Caco-2 (cell line): ENCODE measurements around the gene DACH2. TPM values are rescaled to one million over a fixed set of nuclear protein-coding genes. Genes with fewer than 3 reads are reported as not detected.

Experiments used
- BruUV-seq: library from RNA; stranded (reverse); fragments of 400-500 nt; replicated peaks from 2 replicates; lab custom pipeline; 2021; lab: Mats Ljungman, UMichigan
- CTCF ChIA-PET: fragments of 300-600 bp; sonication (Branson Sonifier 250); formaldehyde crosslinking; loops from one replicate; lab custom pipeline; 2022; ENCODE audit warnings: antibody characterized with exemption; lab: Charles Lee
- POLR2A ChIA-PET: fragments of 300-600 bp; sonication (Branson Sonifier 250); formaldehyde crosslinking; loops from one replicate; lab custom pipeline; 2022; ENCODE audit warnings: antibody characterized with exemption; lab: Charles Lee
- DNase-seq, 2 experiments: peaks; one replicate each; pipeline versions ENCODE4 v3.0.0 to v3.0.0-alpha.2; 2020 to 2022
- H3K27me3 ChIP-seq: replicated peaks from 2 replicates; pipeline ENCODE4 v1.6.0; 2011; ENCODE audit warnings: low read length; ENCODE audit not compliant: control insufficient read depth, insufficient read depth
- H3K36me3 ChIP-seq: 2 replicates; pipeline ENCODE4 v1.5.1; 2011; ENCODE audit warnings: low read length; ENCODE audit not compliant: control insufficient read depth, insufficient read depth
- H3K4me1 ChIP-seq: fragments of 250-450 bp; sonication (Bioruptor Pico); 2 replicates; pipeline ENCODE4 v1.5.1; 2020; ENCODE audit warnings: mild to moderate bottlenecking
- H3K4me3 ChIP-seq: 2 replicates; pipeline ENCODE4 v1.5.1; 2011; ENCODE audit warnings: low read depth, mild to moderate bottlenecking, control low read depth, low read length
- H3K9me3 ChIP-seq: fragments of 250-450 bp; sonication (Bioruptor Pico); 2 replicates; pipeline ENCODE4 v1.5.1; 2020; ENCODE audit warnings: mild to moderate bottlenecking, moderate library complexity
- H3K27ac Mint-ChIP-seq: one replicate; pipeline ENCODE4 v1.8.0; 2022; ENCODE audit warnings: mixed read lengths; ENCODE audit not compliant: unreplicated experiment
- H3K27me3 Mint-ChIP-seq: one replicate; pipeline ENCODE4 v1.8.0; 2022; ENCODE audit warnings: mixed read lengths; ENCODE audit not compliant: insufficient read depth, unreplicated experiment
- H3K36me3 Mint-ChIP-seq: one replicate; pipeline ENCODE4 v1.8.0; 2022; ENCODE audit warnings: mild to moderate bottlenecking, mixed read lengths; ENCODE audit not compliant: insufficient read depth, unreplicated experiment
- H3K4me1 Mint-ChIP-seq: one replicate; pipeline ENCODE4 v1.8.0; 2022; ENCODE audit warnings: low read depth, mixed read lengths; ENCODE audit not compliant: unreplicated experiment
- H3K4me3 Mint-ChIP-seq: one replicate; pipeline ENCODE4 v1.8.0; 2022; ENCODE audit warnings: mild to moderate bottlenecking, moderate library complexity, mixed read lengths; ENCODE audit not compliant: unreplicated experiment
- H3K9me3 Mint-ChIP-seq: one replicate; pipeline ENCODE4 v1.8.0; 2022; ENCODE audit warnings: mixed read lengths; ENCODE audit not compliant: unreplicated experiment
- intact Hi-C: fragments of 100-400 bp; cut with micrococcal nuclease; formaldehyde crosslinking; loops from one replicate; pipeline ENCODE4 v1.10.0; 2022; ENCODE audit not compliant: unreplicated experiment
- total RNA-seq: library from RNA; stranded (reverse); gene quantifications from 2 replicates; pipeline ENCODE4 v1.2.3, GENCODE V29; 2022
- TF ChIP-seq, protein P1 (sequence below), 2 experiments: fragments of 200-600 bp in 1 of 2; IDR thresholded peaks; 1 replicate in 1 of 2; 2 replicates in 1 of 2; pipeline versions ENCODE4 v1.5.1 to v1.8.0; 2011 to 2022; ENCODE audit warnings: antibody characterized with exemption in 1 of 2, control low read depth in 1 of 2, inconsistent platforms in 1 of 2, low read depth in 1 of 2, low read length in 1 of 2, mild to moderate bottlenecking in 1 of 2, moderate library complexity in 1 of 2; ENCODE audit not compliant: insufficient read depth in 1 of 2, severe bottlenecking in 1 of 2, unreplicated experiment in 1 of 2

DACH2 gene
- total RNA-seq, 1 experiment from 2014 or later = not detected

DNA sequence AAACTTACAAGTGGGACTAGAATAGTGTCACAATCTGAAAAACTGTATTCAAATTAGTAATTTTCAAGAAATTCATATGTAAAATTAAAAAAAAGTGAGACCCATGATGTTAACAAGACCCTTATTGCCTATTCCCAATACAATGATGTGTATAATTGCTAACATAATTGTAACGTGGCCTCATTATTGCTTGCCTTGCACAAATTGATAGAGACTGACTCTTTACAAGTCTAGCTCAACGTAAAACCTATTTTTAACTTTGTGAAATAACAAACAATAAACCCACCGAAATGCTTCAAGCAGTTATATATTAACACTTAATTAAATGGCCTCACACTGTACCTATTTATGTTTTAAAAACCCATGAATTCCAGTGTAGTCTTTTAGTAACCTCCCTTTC, 312.5 kb downstream of the DACH2 start:
- Mint-ChIP-seq H3K27me3 (no peaks in the 10 kb centered on the region), H3K36me3 (no peaks in the 10 kb centered on the region), H3K27ac (no peak overlapping the region), H3K4me1 (no peaks in the 10 kb centered on the region), H3K9me3 (no peaks in the 10 kb centered on the region), H3K4me3 (no peak overlapping the region)
- H3K9me3 ChIP-seq = no peaks in the 10 kb centered on the region
- BruUV-seq = no TSS peak
- POLR2A ChIA-PET = no interaction called here
- TF ChIP-seq, protein P1, sequence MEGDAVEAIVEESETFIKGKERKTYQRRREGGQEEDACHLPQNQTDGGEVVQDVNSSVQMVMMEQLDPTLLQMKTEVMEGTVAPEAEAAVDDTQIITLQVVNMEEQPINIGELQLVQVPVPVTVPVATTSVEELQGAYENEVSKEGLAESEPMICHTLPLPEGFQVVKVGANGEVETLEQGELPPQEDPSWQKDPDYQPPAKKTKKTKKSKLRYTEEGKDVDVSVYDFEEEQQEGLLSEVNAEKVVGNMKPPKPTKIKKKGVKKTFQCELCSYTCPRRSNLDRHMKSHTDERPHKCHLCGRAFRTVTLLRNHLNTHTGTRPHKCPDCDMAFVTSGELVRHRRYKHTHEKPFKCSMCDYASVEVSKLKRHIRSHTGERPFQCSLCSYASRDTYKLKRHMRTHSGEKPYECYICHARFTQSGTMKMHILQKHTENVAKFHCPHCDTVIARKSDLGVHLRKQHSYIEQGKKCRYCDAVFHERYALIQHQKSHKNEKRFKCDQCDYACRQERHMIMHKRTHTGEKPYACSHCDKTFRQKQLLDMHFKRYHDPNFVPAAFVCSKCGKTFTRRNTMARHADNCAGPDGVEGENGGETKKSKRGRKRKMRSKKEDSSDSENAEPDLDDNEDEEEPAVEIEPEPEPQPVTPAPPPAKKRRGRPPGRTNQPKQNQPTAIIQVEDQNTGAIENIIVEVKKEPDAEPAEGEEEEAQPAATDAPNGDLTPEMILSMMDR (IDR thresholded peaks at IDR 0.05; ENCODE audit: insufficient read depth in 1 of 2, low read depth in 1 of 2, low read length in 1 of 2, severe bottlenecking in 1 of 2, unreplicated experiment in 1 of 2) = no peak
- no peak for DNase-seq
- intact Hi-C loops = no loop called here
- CTCF ChIA-PET = no interaction called here
- no peaks in the 10 kb centered on the region for H3K27me3 ChIP-seq
- H3K36me3 ChIP-seq = no peaks in the 10 kb centered on the region
- no peaks in the 10 kb centered on the region for H3K4me1 ChIP-seq
- H3K4me3 ChIP-seq = no peak overlapping the region

DNA sequence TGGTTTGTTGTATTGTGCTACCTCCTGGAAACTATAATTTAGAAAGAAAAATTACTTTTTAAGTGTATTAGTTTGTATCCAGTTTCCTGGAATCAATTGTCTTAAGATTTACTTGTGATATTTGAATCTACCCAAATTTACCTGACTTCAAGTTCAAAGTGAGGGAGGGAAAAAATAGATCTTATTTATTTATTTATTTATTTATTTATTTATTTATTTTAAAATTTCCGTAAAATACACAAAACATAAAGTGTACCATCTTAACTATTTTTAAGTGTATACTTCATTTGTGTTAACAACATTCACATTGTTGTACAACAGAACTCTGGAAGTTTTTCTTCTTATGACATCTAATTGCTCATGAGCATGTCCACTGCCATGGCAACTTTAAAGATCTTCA, 356.0 kb downstream of the DACH2 start:
- no peak for DNase-seq
- no peaks in the 10 kb centered on the region for H3K9me3 ChIP-seq
- CTCF ChIA-PET = no interaction called here
- intact Hi-C loops = no loop called here
- no peaks in the 10 kb centered on the region for H3K27me3 ChIP-seq
- BruUV-seq = no TSS peak
- H3K36me3 ChIP-seq = no peaks in the 10 kb centered on the region
- POLR2A ChIA-PET = no interaction called here
- H3K27me3 Mint-ChIP-seq = no peaks in the 10 kb centered on the region
- H3K4me1 Mint-ChIP-seq = no peaks in the 10 kb centered on the region
- no peak overlapping the region for H3K27ac Mint-ChIP-seq
- H3K4me1 ChIP-seq = no peaks in the 10 kb centered on the region
- TF ChIP-seq, protein P1 (IDR thresholded peaks at IDR 0.05; ENCODE audit: insufficient read depth in 1 of 2, low read depth in 1 of 2, low read length in 1 of 2, severe bottlenecking in 1 of 2, unreplicated experiment in 1 of 2) = no peak
- H3K4me3 Mint-ChIP-seq = no peak overlapping the region
- H3K4me3 ChIP-seq = no peak overlapping the region
- H3K36me3 Mint-ChIP-seq = no peaks in the 10 kb centered on the region
- no peaks in the 10 kb centered on the region for H3K9me3 Mint-ChIP-seq

DNA sequence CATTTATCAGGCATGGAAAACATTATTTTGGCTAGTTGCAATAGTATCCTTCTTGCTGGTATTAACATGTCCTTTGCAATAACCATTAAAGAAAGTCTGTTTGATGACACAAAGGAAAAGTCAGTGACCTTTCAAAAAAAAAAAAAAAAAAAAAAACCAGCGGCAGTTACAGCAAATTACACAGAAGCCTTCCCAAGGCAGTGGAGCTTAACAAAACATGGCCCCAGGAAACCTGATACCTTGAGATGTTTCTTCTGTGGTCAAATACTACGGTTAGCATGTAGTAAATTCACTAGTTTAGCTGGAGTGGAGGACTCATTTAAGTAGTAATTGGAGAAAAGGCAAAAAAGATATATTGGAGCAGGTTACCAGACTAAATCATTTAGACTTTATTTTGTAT, 359.1 kb downstream of the DACH2 start:
- no peak for DNase-seq
- intact Hi-C loops = no loop called here
- no TSS peak for BruUV-seq
- Mint-ChIP-seq H3K27ac (no peak overlapping the region), H3K36me3 (no peaks in the 10 kb centered on the region), H3K4me3 (no peak overlapping the region), H3K9me3 (no peaks in the 10 kb centered on the region), H3K27me3 (no peaks in the 10 kb centered on the region), H3K4me1 (no peaks in the 10 kb centered on the region)
- ChIA-PET CTCF (no interaction called here), POLR2A (no interaction called here)
- TF ChIP-seq, protein P1 (IDR thresholded peaks at IDR 0.05; ENCODE audit: insufficient read depth in 1 of 2, low read depth in 1 of 2, low read length in 1 of 2, severe bottlenecking in 1 of 2, unreplicated experiment in 1 of 2) = no peak
- Histone ChIP-seq H3K27me3 (no peaks in the 10 kb centered on the region), H3K9me3 (no peaks in the 10 kb centered on the region), H3K4me3 (no peak overlapping the region), H3K36me3 (no peaks in the 10 kb centered on the region), H3K4me1 (no peaks in the 10 kb centered on the region)
